ENCODE data around the gene CREB3L2.

- no peak for TF ChIP-seq REST (IDR thresholded peaks at IDR 0.05; ENCODE audit: insufficient replicate concordance, low read depth)
- no peak for TF ChIP-seq CTCF (IDR thresholded peaks at IDR 0.05; ENCODE audit: insufficient read depth, low read length)
Measured at GRCh38 chr7:137986252-137987017, 15.5 kb downstream of the CREB3L2 start.

Data from HL-60 (cell line).